Mesenchymal stem cell (in vitro differentiated cells and primary cell): Measurements from ENCODE around the gene ABCA3.

ENCODE experiments used
- DNase-seq: peaks from one replicate; pipeline ENCODE4 v3.0.0-alpha.2; 2013
- H2AFZ ChIP-seq: one replicate; pipeline ENCODE4 v1.6.1; 2013; ENCODE audit warnings: low read depth, mild to moderate bottlenecking, control low read depth, inconsistent platforms, low read length, moderate library complexity
- H2AK5ac ChIP-seq: 2 replicates; pipeline ENCODE4 v1.6.1; 2013; ENCODE audit warnings: low read length, moderate library complexity, mild to moderate bottlenecking, inconsistent platforms; ENCODE audit not compliant: severe bottlenecking
- H2BK120ac ChIP-seq: one replicate; pipeline ENCODE4 v1.6.1; 2013; ENCODE audit warnings: low read depth, mild to moderate bottlenecking, inconsistent platforms, low read length, moderate library complexity
- H2BK12ac ChIP-seq, 2 experiments: one replicate each; pipeline ENCODE4 v1.6.1; 2013; ENCODE audit warnings: inconsistent platforms in 2 of 2, low read length in 2 of 2, mild to moderate bottlenecking in 2 of 2, moderate library complexity in 2 of 2, control low read depth in 1 of 2
- H2BK15ac ChIP-seq: one replicate; pipeline ENCODE4 v1.6.1; 2013; ENCODE audit warnings: mild to moderate bottlenecking, low read depth, inconsistent platforms; ENCODE audit not compliant: poor library complexity, severe bottlenecking
- H2BK5ac ChIP-seq: 2 replicates; pipeline ENCODE4 v1.6.1; 2013; ENCODE audit warnings: low read depth, mild to moderate bottlenecking, low read length, control low read depth, inconsistent platforms; ENCODE audit not compliant: poor library complexity, severe bottlenecking
- H3K14ac ChIP-seq, 2 experiments: one replicate each; pipeline ENCODE4 v1.6.1; 2013; ENCODE audit warnings: inconsistent platforms in 2 of 2, low read length in 2 of 2, control low read depth in 1 of 2, mild to moderate bottlenecking in 1 of 2, moderate library complexity in 1 of 2
- H3K18ac ChIP-seq, 2 experiments: one replicate each; pipeline ENCODE4 v1.6.1; 2013; ENCODE audit warnings: inconsistent platforms in 2 of 2, low read length in 2 of 2, control low read depth in 1 of 2, low read depth in 1 of 2, mild to moderate bottlenecking in 1 of 2
- H3K23ac ChIP-seq, 2 experiments: one replicate each; pipeline ENCODE4 v1.6.1; 2013; ENCODE audit warnings: inconsistent platforms in 2 of 2, low read length in 2 of 2, mild to moderate bottlenecking in 2 of 2, moderate library complexity in 2 of 2, control low read depth in 1 of 2
- H3K27ac ChIP-seq: 2 replicates; pipeline ENCODE4 v1.5.1; 2013; ENCODE audit warnings: mild to moderate bottlenecking, moderate library complexity, low read length, control low read depth, inconsistent platforms; ENCODE audit not compliant: poor library complexity, severe bottlenecking
- H3K27me3 ChIP-seq, 2 experiments: 2 replicates each; pipeline versions ENCODE4 v1.6.1 to v1.7.0; 2013; ENCODE audit warnings: low read length in 2 of 2, mild to moderate bottlenecking in 2 of 2, moderate library complexity in 2 of 2, control low read depth in 1 of 2, inconsistent platforms in 1 of 2; ENCODE audit not compliant: control insufficient read depth in 1 of 2, insufficient read depth in 1 of 2
- H3K36me3 ChIP-seq, 2 experiments: 2 replicates each; pipeline versions ENCODE4 v1.6.1 to v1.7.0; 2013; ENCODE audit warnings: low read length in 2 of 2, control low read depth in 1 of 2, inconsistent platforms in 1 of 2, low read depth in 1 of 2, mild to moderate bottlenecking in 1 of 2; ENCODE audit not compliant: insufficient read depth in 2 of 2, control insufficient read depth in 1 of 2
- H3K4ac ChIP-seq, 2 experiments: one replicate each; pipeline ENCODE4 v1.6.1; 2013; ENCODE audit warnings: inconsistent platforms in 2 of 2, low read length in 2 of 2, mild to moderate bottlenecking in 2 of 2, moderate library complexity in 2 of 2, control low read depth in 1 of 2, low read depth in 1 of 2
- H3K4me1 ChIP-seq: 2 replicates; pipeline ENCODE4 v1.6.1; 2013; ENCODE audit warnings: low read depth, low read length, control low read depth; ENCODE audit not compliant: control insufficient read depth, insufficient read depth
- H3K4me2 ChIP-seq: 2 replicates; pipeline ENCODE4 v1.6.1; 2013; ENCODE audit warnings: low read length, mild to moderate bottlenecking, inconsistent platforms; ENCODE audit not compliant: poor library complexity, severe bottlenecking
- H3K4me3 ChIP-seq, 2 experiments: 2 replicates each; pipeline versions ENCODE4 v1.5.1 to v1.7.0; 2013; ENCODE audit warnings: low read length in 2 of 2, mild to moderate bottlenecking in 2 of 2, control low read depth in 1 of 2, low read depth in 1 of 2; ENCODE audit not compliant: insufficient read depth in 1 of 2
- H3K79me1 ChIP-seq: replicated peaks from 2 replicates; pipeline ENCODE4 v1.6.1; 2013; ENCODE audit warnings: mild to moderate bottlenecking, control low read depth, low read length, inconsistent platforms; ENCODE audit not compliant: poor library complexity, severe bottlenecking
- H3K9ac ChIP-seq: 2 replicates; pipeline ENCODE4 v1.7.0; 2013; ENCODE audit warnings: mild to moderate bottlenecking, low read length, moderate library complexity
- H3K9me3 ChIP-seq: 2 replicates; pipeline ENCODE4 v1.7.0; 2013; ENCODE audit warnings: mild to moderate bottlenecking, low read length; ENCODE audit not compliant: control insufficient read depth
- H4K8ac ChIP-seq: one replicate; pipeline ENCODE4 v1.6.1; 2013; ENCODE audit warnings: inconsistent platforms, mild to moderate bottlenecking, low read length, moderate library complexity
- H4K91ac ChIP-seq: one replicate; pipeline ENCODE4 v1.6.1; 2013; ENCODE audit warnings: mild to moderate bottlenecking, low read length, inconsistent platforms
- WGBS: methylation state at CpG from one replicate; pipeline ENCODE4 v1.1.7; 2013; ENCODE audit warnings: mixed read lengths; 5-methylcytosine and 5-hydroxymethylcytosine counted together

The ABCA3 gene

GRCh38 chr16:2235695-2236336 lies 104.7 kb downstream of the ABCA3 start:
- H4K8ac ChIP-seq, result no peak overlapping the region
- peaks cover 53 to 88% of the 10 kb centered on the region in 2 experiments for H3K36me3 ChIP-seq
- no peak overlapping the region for H3K4me3 ChIP-seq
- no peak for DNase-seq
- H2BK15ac ChIP-seq, result no peak overlapping the region
- H3K4ac ChIP-seq, result no peak overlapping the region
- H3K4me1 ChIP-seq, result peaks cover 23% of the 10 kb centered on the region
- no peak overlapping the region for H3K18ac ChIP-seq
- H3K79me1 ChIP-seq, result peaks cover 10% of the 10 kb centered on the region
- H3K4me2 ChIP-seq, result no peak overlapping the region
- no peak overlapping the region for H3K23ac ChIP-seq
- H3K27ac ChIP-seq, result no peak overlapping the region
- WGBS, result 82% methylated on average over 19 of the region's 19 CpGs
- H4K91ac ChIP-seq, result no peak overlapping the region
- H3K14ac ChIP-seq, result no peak overlapping the region
- H2BK5ac ChIP-seq, result no peak overlapping the region
- H3K9ac ChIP-seq, result no peak overlapping the region
- no peak overlapping the region for H2AFZ ChIP-seq
- H3K9me3 ChIP-seq, result no peaks in the 10 kb centered on the region
- no peak overlapping the region for H2BK12ac ChIP-seq
- H2BK120ac ChIP-seq, result no peak overlapping the region
- H3K27me3 ChIP-seq, result peaks cover 3 to 18% of the 10 kb centered on the region in 2 experiments
- no peak overlapping the region for H2AK5ac ChIP-seq

GRCh38 chr16:2235234-2235651 lies 105.3 kb downstream of the ABCA3 start:
- Histone ChIP-seq H3K36me3 (peaks cover 56 to 94% of the 10 kb centered on the region in 2 experiments), H4K8ac (no peak overlapping the region), H3K27me3 (peaks cover 3 to 18% of the 10 kb centered on the region in 2 experiments), H2AFZ (no peak overlapping the region), H4K91ac (no peak overlapping the region), H3K4me1 (peaks cover 26% of the 10 kb centered on the region), H3K14ac (no peak overlapping the region), H2AK5ac (no peak overlapping the region), H3K4ac (no peak overlapping the region), H3K9me3 (no peaks in the 10 kb centered on the region), H3K18ac (no peak overlapping the region), H3K4me3 (no peak overlapping the region), H3K4me2 (no peak overlapping the region), H3K9ac (no peak overlapping the region), H2BK12ac (no peak overlapping the region), H3K23ac (no peak overlapping the region), H2BK120ac (no peak overlapping the region), H2BK5ac (no peak overlapping the region), H3K79me1 (peaks cover 11% of the 10 kb centered on the region), H2BK15ac (no peak overlapping the region), H3K27ac (no peak overlapping the region)
- 97% methylated on average over 28 of the region's 28 CpGs for WGBS
- DNase-seq, result no peak

- Histone ChIP-seq H3K4me1 (peaks cover 27% of the 10 kb centered on the region), H2BK12ac (no peak overlapping the region), H3K79me1 (peaks cover 15% of the 10 kb centered on the region), H3K4ac (no peak overlapping the region), H3K4me2 (no peak overlapping the region), H3K14ac (no peak overlapping the region), H2BK15ac (no peak overlapping the region), H3K27ac (no peak overlapping the region), H3K23ac (no peak overlapping the region), H3K36me3 (peaks cover 59 to 96% of the 10 kb centered on the region in 2 experiments), H2AK5ac (no peak overlapping the region), H3K27me3 (peaks cover 3 to 18% of the 10 kb centered on the region in 2 experiments), H4K8ac (no peak overlapping the region), H3K9me3 (no peaks in the 10 kb centered on the region), H3K9ac (no peak overlapping the region), H4K91ac (no peak overlapping the region), H3K18ac (no peak overlapping the region), H2BK120ac (no peak overlapping the region), H3K4me3 (no peak overlapping the region), H2BK5ac (no peak overlapping the region), H2AFZ (no peak overlapping the region)
- 93% methylated on average over 16 of the region's 18 CpGs for WGBS
- DNase-seq, result no peak
Observed at GRCh38 chr16:2234813-2235170, 105.7 kb downstream of the ABCA3 start.

- Histone ChIP-seq H3K36me3 (peaks cover 62 to 97% of the 10 kb centered on the region in 2 experiments), H3K4me1 (peaks cover 27% of the 10 kb centered on the region), H3K4me2 (no peak overlapping the region), H2BK120ac (no peak overlapping the region), H2AK5ac (no peak overlapping the region), H3K18ac (no peak overlapping the region), H4K8ac (no peak overlapping the region), H2BK5ac (no peak overlapping the region), H3K14ac (no peak overlapping the region), H3K4me3 (no peak overlapping the region), H3K27ac (no peak overlapping the region), H3K4ac (no peak overlapping the region), H3K9me3 (no peaks in the 10 kb centered on the region), H3K9ac (no peak overlapping the region), H3K79me1 (peaks cover 21% of the 10 kb centered on the region), H2BK12ac (no peak overlapping the region), H2BK15ac (no peak overlapping the region), H3K23ac (no peak overlapping the region), H3K27me3 (peaks cover 3 to 18% of the 10 kb centered on the region in 2 experiments), H2AFZ (no peak overlapping the region), H4K91ac (no peak overlapping the region)
- 97% methylated on average over 51 of the region's 51 CpGs for whole genome bisulfite sequencing
- no peak for DNase-seq
Observed at GRCh38 chr16:2233872-2234812, 106.4 kb downstream of the ABCA3 start.
